ENCODE measurements around the gene BCAS3.
"Not testable (repeated sequence)": the region's sequence is repeated elsewhere in the genome, so short reads cannot be mapped to it uniquely, and the experiment has no call there.

The BCAS3 gene

GRCh38 chr17:60947543-60947942 lies 269.9 kb downstream of the BCAS3 start:
- DNase-seq: no peak

GRCh38 chr17:60952747-60953146 lies 275.1 kb downstream of the BCAS3 start:
- DNase-seq: no peak

GRCh38 chr17:60959011-60959410 lies 281.4 kb downstream of the BCAS3 start:
- DNase-seq: no peak

GRCh38 chr17:60959696-60960095 lies 282.0 kb downstream of the BCAS3 start:
- DNase-seq: no peak

- DNase-seq: no peak
Observed at GRCh38 chr17:60960398-60961065, 282.9 kb downstream of the BCAS3 start.

GRCh38 chr17:60964160-60964559 lies 286.5 kb downstream of the BCAS3 start:
- DNase-seq: no peak

- no peak for DNase-seq
Observed at GRCh38 chr17:60968266-60968665, 290.6 kb downstream of the BCAS3 start.

GRCh38 chr17:60969500-60970037 lies 291.9 kb downstream of the BCAS3 start:
- no peak for DNase-seq

- DNase-seq: no peak
Observed at GRCh38 chr17:60970741-60971140, 293.1 kb downstream of the BCAS3 start.

- peak; percentile 19 to 49 for DNase-seq
Observed at GRCh38 chr17:60971515-60972369, 294.1 kb downstream of the BCAS3 start.

GRCh38 chr17:60976861-60977260 lies 299.2 kb downstream of the BCAS3 start:
- DNase-seq: not testable (repeated sequence)

GRCh38 chr17:60989379-60989778 lies 311.7 kb downstream of the BCAS3 start:
- no peak for DNase-seq

GRCh38 chr17:60989846-60990245 lies 312.2 kb downstream of the BCAS3 start:
- no peak for DNase-seq

- DNase-seq: no peak
Observed at GRCh38 chr17:60993497-60993896, 315.8 kb downstream of the BCAS3 start.

GRCh38 chr17:60995680-60996079 lies 318.0 kb downstream of the BCAS3 start:
- no peak for DNase-seq

GRCh38 chr17:61000911-61001310 lies 323.3 kb downstream of the BCAS3 start:
- DNase-seq: no peak

GRCh38 chr17:61002316-61002736 lies 324.7 kb downstream of the BCAS3 start:
- no peak for DNase-seq

GRCh38 chr17:61005358-61005757 lies 327.7 kb downstream of the BCAS3 start:
- no peak for DNase-seq

- DNase-seq: not testable (repeated sequence)
Observed at GRCh38 chr17:61005958-61006357, 328.3 kb downstream of the BCAS3 start.

GRCh38 chr17:61007980-61008379 lies 330.3 kb downstream of the BCAS3 start:
- DNase-seq: no peak

- DNase-seq: no peak
Observed at GRCh38 chr17:61009663-61010062, 332.0 kb downstream of the BCAS3 start.

- no peak for DNase-seq
Observed at GRCh38 chr17:61010661-61011170, 333.1 kb downstream of the BCAS3 start.

GRCh38 chr17:61011251-61011650 lies 333.6 kb downstream of the BCAS3 start:
- DNase-seq: no peak

- no peak for DNase-seq
Observed at GRCh38 chr17:61015966-61016365, 338.3 kb downstream of the BCAS3 start.

Data from stimulated activated CD4-positive, alpha-beta T cell treated with anti-CD3 and anti-CD28 coated beads, Interleukin-2, amount 100 ng/mL, for 24 hours (primary cell).